GM10266 (cell line): ENCODE data around the gene ZDHHC1.

Experiments
- DNase-seq: peaks from one replicate; pipeline ENCODE4 v3.0.0; 2012; ENCODE audit errors: extremely low spot score
- TF ChIP-seq, protein P1 (sequence below): IDR thresholded peaks from 2 replicates; pipeline ENCODE4 v1.5.1; 2012; ENCODE audit warnings: mild to moderate bottlenecking, low read depth; ENCODE audit not compliant: control insufficient read depth, insufficient read depth; ENCODE audit errors: missing control alignments

The ZDHHC1 gene

DNA sequence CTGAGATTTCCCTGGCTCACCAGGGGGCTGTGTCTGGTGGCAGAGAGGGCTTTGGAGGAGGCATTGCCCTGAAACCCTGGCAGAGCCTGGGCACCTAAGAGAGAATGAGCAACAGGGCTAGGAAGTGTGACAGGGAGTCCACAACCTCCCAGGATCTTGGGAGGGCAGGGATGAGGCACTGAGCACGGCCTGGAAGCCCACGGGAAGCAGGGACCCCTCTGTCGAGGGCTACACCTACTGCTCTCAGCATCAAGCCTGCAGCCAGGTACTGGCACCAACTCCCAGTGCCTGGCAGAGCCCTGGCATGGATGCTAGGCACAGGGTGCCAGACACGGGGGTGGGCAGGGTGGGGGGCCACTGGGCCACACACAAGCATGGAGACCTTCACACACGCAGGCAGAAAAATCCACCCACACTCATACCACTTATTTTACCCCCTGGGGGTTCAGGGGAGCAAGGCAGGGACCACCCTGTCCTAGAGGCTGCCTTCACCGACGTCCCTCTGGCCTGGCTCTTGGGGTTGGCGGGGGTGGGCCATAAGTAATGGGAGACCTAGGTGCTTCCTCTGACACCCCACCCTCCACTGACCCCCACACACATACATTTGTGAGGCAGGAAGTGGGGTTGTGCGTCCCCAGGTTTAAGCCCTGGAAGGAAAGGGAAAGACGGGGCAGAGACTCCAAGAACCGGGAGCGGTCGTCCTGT is 13.7 kb upstream of the ZDHHC1 start:
- TF ChIP-seq, protein P1, sequence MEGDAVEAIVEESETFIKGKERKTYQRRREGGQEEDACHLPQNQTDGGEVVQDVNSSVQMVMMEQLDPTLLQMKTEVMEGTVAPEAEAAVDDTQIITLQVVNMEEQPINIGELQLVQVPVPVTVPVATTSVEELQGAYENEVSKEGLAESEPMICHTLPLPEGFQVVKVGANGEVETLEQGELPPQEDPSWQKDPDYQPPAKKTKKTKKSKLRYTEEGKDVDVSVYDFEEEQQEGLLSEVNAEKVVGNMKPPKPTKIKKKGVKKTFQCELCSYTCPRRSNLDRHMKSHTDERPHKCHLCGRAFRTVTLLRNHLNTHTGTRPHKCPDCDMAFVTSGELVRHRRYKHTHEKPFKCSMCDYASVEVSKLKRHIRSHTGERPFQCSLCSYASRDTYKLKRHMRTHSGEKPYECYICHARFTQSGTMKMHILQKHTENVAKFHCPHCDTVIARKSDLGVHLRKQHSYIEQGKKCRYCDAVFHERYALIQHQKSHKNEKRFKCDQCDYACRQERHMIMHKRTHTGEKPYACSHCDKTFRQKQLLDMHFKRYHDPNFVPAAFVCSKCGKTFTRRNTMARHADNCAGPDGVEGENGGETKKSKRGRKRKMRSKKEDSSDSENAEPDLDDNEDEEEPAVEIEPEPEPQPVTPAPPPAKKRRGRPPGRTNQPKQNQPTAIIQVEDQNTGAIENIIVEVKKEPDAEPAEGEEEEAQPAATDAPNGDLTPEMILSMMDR = no peak
- DNase-seq = no peak

DNA sequence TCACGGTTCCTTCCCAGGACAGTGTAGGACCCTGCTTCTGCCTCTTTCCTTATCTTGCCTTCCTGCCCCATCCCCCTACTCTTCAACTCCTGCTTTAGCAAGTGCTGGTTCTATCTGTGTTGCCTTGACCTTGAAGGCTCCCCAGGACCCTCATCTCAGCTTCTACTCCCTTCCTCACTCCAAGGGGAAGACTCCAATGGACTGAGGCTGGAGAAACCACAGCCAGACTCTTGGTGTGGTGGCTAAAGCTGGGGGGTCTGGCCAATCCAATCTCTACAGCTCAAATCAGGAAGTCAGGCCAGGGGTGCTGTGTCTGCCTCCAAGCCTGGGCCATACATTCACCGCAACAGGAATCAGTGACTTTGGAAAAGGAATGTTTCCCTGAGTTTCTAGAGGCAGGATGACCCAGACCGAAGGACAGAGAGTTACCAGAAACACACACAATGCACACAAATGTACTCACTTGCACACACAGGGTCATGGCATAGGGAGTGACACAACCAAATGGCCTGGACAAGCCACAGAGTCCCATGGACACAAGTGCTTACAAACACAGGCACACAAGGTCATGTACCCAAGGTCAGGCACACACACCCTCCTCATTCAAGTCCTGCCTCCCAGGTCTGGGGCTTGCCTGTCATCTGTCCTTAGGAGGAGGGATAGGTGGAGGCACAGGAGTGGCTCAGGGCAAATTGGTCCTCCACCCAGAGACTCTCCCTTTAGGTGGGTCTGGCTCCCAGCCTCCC is 12.9 kb upstream of the ZDHHC1 start:
- TF ChIP-seq, protein P1 = no peak
- DNase-seq = no peak

DNA sequence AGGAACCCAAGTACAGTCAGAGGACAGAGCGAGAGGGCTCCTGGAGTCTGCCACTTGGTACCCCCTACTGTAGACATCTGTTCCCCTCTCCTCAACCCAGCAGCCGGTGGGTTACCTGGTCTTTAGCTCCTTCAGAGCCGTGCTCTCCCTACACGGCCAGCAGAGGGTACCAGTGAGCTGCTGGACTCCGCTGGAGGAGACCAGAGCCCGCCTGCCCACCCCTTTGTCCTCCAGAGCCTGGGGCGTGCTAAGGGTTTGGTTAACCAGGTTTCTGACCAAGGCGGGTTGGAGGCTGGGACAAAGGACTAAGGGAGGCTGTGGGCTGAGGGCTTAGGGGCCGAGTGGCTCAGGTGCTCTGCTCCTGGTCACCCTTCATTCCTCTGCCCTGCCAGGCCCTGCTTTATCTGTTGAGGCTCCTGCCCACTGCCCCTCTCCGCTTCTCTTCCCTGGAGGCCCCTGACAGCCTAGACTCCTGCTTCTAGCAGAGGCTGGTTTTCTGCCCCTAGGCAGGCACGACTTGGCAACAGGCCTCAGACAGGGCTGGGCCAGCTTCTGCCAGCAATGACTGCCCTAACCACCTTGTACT is 12.0 kb upstream of the ZDHHC1 start:
- TF ChIP-seq, protein P1 = peak; percentile 88

DNA sequence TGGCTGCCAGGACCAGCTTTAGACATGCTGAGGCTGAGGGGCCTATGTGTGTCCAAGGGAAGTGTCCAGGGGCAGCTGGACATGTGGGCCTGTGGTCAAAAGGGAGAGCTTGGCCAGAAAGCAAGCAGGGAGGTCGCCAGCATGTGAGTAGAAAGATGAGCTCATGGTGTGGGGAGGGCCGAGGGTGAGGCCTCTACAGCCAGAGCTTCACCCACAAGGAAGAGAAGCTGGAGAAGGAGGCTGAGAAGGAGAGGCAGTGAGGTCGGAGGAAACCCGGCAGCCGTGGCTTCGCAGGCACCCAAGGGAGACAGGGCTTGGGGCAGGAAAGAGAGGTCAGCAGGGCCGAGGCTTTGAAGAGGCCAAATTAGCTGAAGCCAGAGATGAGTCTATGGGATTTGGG is 10.7 kb upstream of the ZDHHC1 start:
- TF ChIP-seq, protein P1 = no peak
- no peak for DNase-seq

More for the DNA sequence above, 12.0 kb upstream of the ZDHHC1 start:
- peak; percentile 85 for DNase-seq

DNA sequence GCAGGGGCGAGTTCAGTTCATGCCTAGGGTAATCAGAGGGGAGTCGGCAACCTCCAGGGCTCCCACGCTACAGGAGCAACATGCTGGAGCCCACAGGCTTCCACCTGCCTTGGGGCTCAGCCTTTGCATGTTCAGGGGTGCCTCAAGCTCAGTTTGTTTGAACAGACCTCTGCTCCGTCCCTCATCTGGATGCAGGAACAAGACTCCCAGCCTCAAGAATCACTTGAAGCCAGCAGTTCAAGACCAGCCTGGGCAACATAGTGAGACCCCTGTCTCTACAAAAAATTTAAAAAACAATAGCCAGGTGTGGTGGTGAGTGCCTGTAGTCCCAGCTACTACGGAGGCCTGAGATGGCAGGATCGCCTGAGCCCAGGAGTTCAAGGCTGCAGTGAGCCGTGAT is 9.7 kb upstream of the ZDHHC1 start:
- TF ChIP-seq, protein P1 = no peak
- no peak for DNase-seq

DNA sequence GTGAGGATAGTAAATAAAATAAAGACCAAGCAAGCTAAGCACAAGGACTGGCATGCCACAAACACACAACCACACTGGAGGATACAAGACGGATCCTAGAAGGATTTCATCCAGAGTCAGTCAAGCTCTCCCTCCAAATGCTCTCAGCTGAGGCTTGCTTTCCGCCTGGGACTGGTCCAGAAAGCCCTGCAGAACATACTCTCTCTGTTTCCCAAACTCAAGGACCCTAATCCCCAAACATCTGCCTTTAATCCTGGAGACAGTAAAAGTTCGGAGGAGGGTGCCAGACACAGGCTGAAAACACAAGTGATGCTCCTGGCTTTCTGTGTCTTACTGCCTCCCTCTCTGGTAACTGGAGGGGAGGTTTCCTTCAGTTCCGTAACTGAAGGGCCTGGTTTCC is 9.3 kb upstream of the ZDHHC1 start:
- DNase-seq = no peak
- TF ChIP-seq, protein P1 = no peak

DNA sequence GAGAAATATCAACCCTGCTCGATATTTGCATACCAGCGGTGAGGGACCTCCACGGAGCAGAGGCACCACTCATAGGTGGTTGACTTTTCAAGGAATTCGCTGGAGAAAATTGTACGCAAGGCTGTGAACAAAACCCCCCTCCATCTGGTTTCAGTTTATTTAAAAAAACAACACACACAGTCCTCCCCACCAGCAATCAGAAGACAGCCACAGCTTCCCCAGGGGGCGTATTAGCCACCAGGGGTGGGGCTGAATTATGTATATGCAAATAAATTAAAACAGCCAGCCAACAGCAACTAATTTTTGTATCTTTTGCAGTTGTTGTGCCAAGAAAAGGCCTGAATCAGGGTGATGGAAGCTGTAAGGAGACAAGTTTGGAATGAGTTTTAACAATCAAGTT is 8.8 kb upstream of the ZDHHC1 start:
- TF ChIP-seq, protein P1 = no peak
- DNase-seq = no peak
